Astrocyte (in vitro differentiated cells and primary cell): ENCODE results near the gene CDKN1B. TPM values are rescaled to one million over a fixed set of nuclear protein-coding genes. Genes with fewer than 3 reads are reported as not detected.
A peak's percentile ranks its signal among the peaks of the same experiment; 100 is the strongest.

Experiments used
- DNase-seq: peaks from one replicate; pipeline ENCODE4 v3.0.0-alpha.2; 2010; ENCODE audit warnings: low read depth
- FAIRE-seq: peaks from 2 replicates; lab custom pipeline; 2011; peaks lifted over from hg19 to GRCh38; lab: Jason Lieb, UNC
- H2AFZ ChIP-seq: 2 replicates; pipeline ENCODE4 v1.6.0; 2012; ENCODE audit warnings: low read depth, low read length, inconsistent platforms
- H3K27ac ChIP-seq: 2 replicates; pipeline ENCODE4 v1.5.1; 2011; ENCODE audit warnings: low read depth, low read length, inconsistent platforms
- H3K27me3 ChIP-seq: 2 replicates; pipeline ENCODE4 v1.6.0; 2011; ENCODE audit warnings: low read length, inconsistent platforms; ENCODE audit not compliant: insufficient read depth
- H3K36me3 ChIP-seq: 2 replicates; pipeline ENCODE4 v1.5.1; 2011; ENCODE audit warnings: low read length, inconsistent platforms; ENCODE audit not compliant: insufficient read depth
- H3K4me1 ChIP-seq: 2 replicates; pipeline ENCODE4 v1.5.1; 2011; ENCODE audit warnings: low read length, inconsistent platforms; ENCODE audit not compliant: insufficient read depth
- H3K4me2 ChIP-seq: 2 replicates; pipeline ENCODE4 v1.6.0; 2012; ENCODE audit warnings: low read length, inconsistent platforms
- H3K4me3 ChIP-seq: 2 replicates; pipeline ENCODE4 v1.5.1; 2011; ENCODE audit warnings: low read depth, mild to moderate bottlenecking, low read length, inconsistent platforms; ENCODE audit not compliant: insufficient read depth
- H3K79me2 ChIP-seq: 2 replicates; pipeline ENCODE4 v1.6.0; 2012; ENCODE audit warnings: mild to moderate bottlenecking, low read length, inconsistent platforms; ENCODE audit not compliant: insufficient read depth
- H3K9ac ChIP-seq: 2 replicates; pipeline ENCODE4 v1.6.0; 2012; ENCODE audit warnings: mild to moderate bottlenecking, low read length, inconsistent platforms
- H3K9me3 ChIP-seq: 2 replicates; pipeline ENCODE4 v1.5.1; 2012; ENCODE audit warnings: low read depth, mild to moderate bottlenecking, low read length, inconsistent platforms; ENCODE audit not compliant: insufficient read depth
- H4K20me1 ChIP-seq: 2 replicates; pipeline ENCODE4 v1.6.0; 2012; ENCODE audit warnings: low read length, inconsistent platforms; ENCODE audit not compliant: insufficient read depth
- H3K27ac Mint-ChIP-seq: one replicate; pipeline ENCODE4 v1.8.0; 2021; ENCODE audit warnings: mild to moderate bottlenecking, mixed read lengths; ENCODE audit not compliant: unreplicated experiment
- H3K27me3 Mint-ChIP-seq: one replicate; pipeline ENCODE4 v1.8.0; 2021; ENCODE audit warnings: low read depth, mixed read lengths; ENCODE audit not compliant: unreplicated experiment
- H3K36me3 Mint-ChIP-seq: one replicate; pipeline ENCODE4 v1.8.0; 2021; ENCODE audit warnings: low read depth, mixed read lengths; ENCODE audit not compliant: unreplicated experiment
- H3K4me1 Mint-ChIP-seq: one replicate; pipeline ENCODE4 v1.8.0; 2021; ENCODE audit warnings: low read depth, mixed read lengths; ENCODE audit not compliant: unreplicated experiment
- H3K4me3 Mint-ChIP-seq: one replicate; pipeline ENCODE4 v1.8.0; 2021; ENCODE audit warnings: mild to moderate bottlenecking, moderate library complexity, mixed read lengths; ENCODE audit not compliant: unreplicated experiment
- H3K9me3 Mint-ChIP-seq: one replicate; pipeline ENCODE4 v1.8.0; 2021; ENCODE audit warnings: mild to moderate bottlenecking, mixed read lengths; ENCODE audit not compliant: unreplicated experiment
- CTCF ChIP-seq: IDR thresholded peaks from 2 replicates; pipeline ENCODE4 v1.5.1; 2011; ENCODE audit warnings: low read depth, mild to moderate bottlenecking, inconsistent platforms, low read length, moderate library complexity; ENCODE audit not compliant: insufficient read depth
- EZH2 ChIP-seq: IDR thresholded peaks from 2 replicates; pipeline ENCODE4 v1.6.1; 2012; ENCODE audit warnings: mild to moderate bottlenecking, low read length, inconsistent platforms; ENCODE audit not compliant: insufficient read depth
- total RNA-seq: library from RNA; stranded (reverse); gene quantifications from 2 replicates; pipeline ENCODE4 v1.2.1, GENCODE V29; 2021

Gene CDKN1B
- total RNA-seq, 1 donor from 2014 or later: 13.4 TPM

- H3K4me1 Mint-ChIP-seq: no peaks in the 10 kb centered on the region
- Histone ChIP-seq H3K79me2 (no peaks in the 10 kb centered on the region), H3K4me2 (no peak overlapping the region), H3K27me3 (peaks cover 10% of the 10 kb centered on the region), H3K4me1 (no peaks in the 10 kb centered on the region), H3K36me3 (no peaks in the 10 kb centered on the region), H3K9ac (no peak overlapping the region), H3K27ac (no peak overlapping the region), H2AFZ (no peak overlapping the region), H3K9me3 (no peaks in the 10 kb centered on the region), H4K20me1 (no peaks in the 10 kb centered on the region), H3K4me3 (no peak overlapping the region)
- no peak for FAIRE-seq
- H3K27me3 Mint-ChIP-seq: no peaks in the 10 kb centered on the region
- no peaks in the 10 kb centered on the region for H3K36me3 Mint-ChIP-seq
- DNase-seq: no peak
- H3K9me3 Mint-ChIP-seq: no peaks in the 10 kb centered on the region
- no peak overlapping the region for H3K4me3 Mint-ChIP-seq
- H3K27ac Mint-ChIP-seq: no peak overlapping the region
- TF ChIP-seq EZH2: no peak
- TF ChIP-seq CTCF: no peak
Observed at GRCh38 chr12:12681061-12681765, 36.0 kb upstream of the CDKN1B start.

GRCh38 chr12:12682284-12682683 is 34.9 kb upstream of the CDKN1B start:
- Mint-ChIP-seq H3K9me3 (no peaks in the 10 kb centered on the region), H3K4me3 (no peak overlapping the region), H3K4me1 (no peaks in the 10 kb centered on the region), H3K27me3 (no peaks in the 10 kb centered on the region), H3K27ac (no peak overlapping the region), H3K36me3 (no peaks in the 10 kb centered on the region)
- no peaks in the 10 kb centered on the region for H3K4me1 ChIP-seq
- no peaks in the 10 kb centered on the region for H4K20me1 ChIP-seq
- no peak overlapping the region for H3K9ac ChIP-seq
- H3K27me3 ChIP-seq: peaks cover 10% of the 10 kb centered on the region
- FAIRE-seq (no peak), DNase-seq (no peak)
- no peak overlapping the region for H2AFZ ChIP-seq
- no peak for TF ChIP-seq CTCF
- no peak for TF ChIP-seq EZH2
- H3K9me3 ChIP-seq: no peaks in the 10 kb centered on the region
- no peak overlapping the region for H3K27ac ChIP-seq
- no peaks in the 10 kb centered on the region for H3K79me2 ChIP-seq
- no peak overlapping the region for H3K4me2 ChIP-seq
- H3K36me3 ChIP-seq: no peaks in the 10 kb centered on the region
- no peak overlapping the region for H3K4me3 ChIP-seq

DNA sequence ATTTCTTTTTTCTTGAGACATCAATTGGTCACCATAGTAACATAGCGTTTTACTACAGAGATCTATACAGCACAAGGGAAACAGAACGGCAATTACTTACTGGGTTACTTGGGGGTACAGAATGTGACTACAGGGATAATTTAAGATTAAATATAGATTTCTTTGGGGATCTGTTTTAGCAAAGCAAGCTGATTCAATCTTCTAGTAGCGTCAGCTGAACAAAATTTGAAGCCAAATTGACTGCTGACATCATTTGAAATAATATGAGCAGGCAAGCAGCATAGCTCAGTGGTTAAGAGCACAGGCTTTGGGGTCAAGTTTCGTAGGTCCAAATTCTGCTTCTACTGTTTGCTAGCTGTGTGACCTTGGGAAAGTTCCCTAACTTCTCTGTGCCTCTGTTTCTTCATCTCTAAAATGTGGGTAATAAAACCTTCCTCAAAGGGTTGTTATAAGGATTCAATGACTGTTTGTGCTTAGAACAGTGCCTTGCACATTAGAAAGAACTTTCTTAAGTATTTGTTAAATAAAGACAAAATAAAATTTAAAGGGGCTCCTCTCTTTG is 34.0 kb upstream of the CDKN1B start:
- Mint-ChIP-seq H3K27me3 (no peaks in the 10 kb centered on the region), H3K4me1 (no peaks in the 10 kb centered on the region), H3K27ac (no peak overlapping the region), H3K9me3 (no peaks in the 10 kb centered on the region), H3K4me3 (peak overlapping the region; percentile 78), H3K36me3 (no peaks in the 10 kb centered on the region)
- FAIRE-seq: no peak
- Histone ChIP-seq H3K27me3 (peaks cover 10% of the 10 kb centered on the region), H3K36me3 (no peaks in the 10 kb centered on the region), H3K79me2 (no peaks in the 10 kb centered on the region), H3K4me2 (no peak overlapping the region), H3K27ac (no peak overlapping the region), H2AFZ (no peak overlapping the region), H3K4me1 (no peaks in the 10 kb centered on the region), H3K9ac (no peak overlapping the region), H4K20me1 (no peaks in the 10 kb centered on the region), H3K4me3 (no peak overlapping the region), H3K9me3 (no peaks in the 10 kb centered on the region)
- DNase-seq: no peak
- no peak for TF ChIP-seq EZH2
- TF ChIP-seq CTCF: no peak
